B cell (primary cell): ENCODE data around the gene DYNLT2. TPM values are rescaled to one million over a fixed set of nuclear protein-coding genes. Genes with fewer than 3 reads are reported as not detected.

Experiments used
- ATAC-seq: fragments of 200-7000 bp; cut with Tn5 transposase; one replicate; pipeline ENCODE4 v1.10.0; 2021; ENCODE audit warnings: low read depth, mild to moderate bottlenecking, moderate number of reproducible peaks, moderate library complexity
- CTCF ChIA-PET: fragments of 350-600 bp; sonication (Branson Sonifier 250); formaldehyde crosslinking; loops from one replicate; lab custom pipeline; 2021; ENCODE audit warnings: antibody characterized with exemption, inconsistent platforms; lab: Charles Lee
- POLR2A ChIA-PET: fragments of 350-600 bp; sonication (Branson Sonifier 250); formaldehyde crosslinking; loops from one replicate; lab custom pipeline; 2021; ENCODE audit warnings: antibody characterized with exemption; lab: Charles Lee
- DNase-seq: peaks from one replicate; pipeline ENCODE4 v3.0.0; 2013
- H2AFZ ChIP-seq: 2 replicates; pipeline ENCODE4 v1.6.1; 2012; ENCODE audit warnings: mild to moderate bottlenecking, low read depth, low read length; ENCODE audit not compliant: insufficient read depth, poor library complexity, severe bottlenecking
- H3K27ac ChIP-seq, 2 donors: 1 replicate in 1 of 2; 2 replicates in 1 of 2; pipeline ENCODE4 v1.5.1; 2012 to 2013; ENCODE audit warnings: low read length in 2 of 2, mild to moderate bottlenecking in 2 of 2, moderate library complexity in 1 of 2
- H3K27me3 ChIP-seq, 4 experiments: fragments of 200-600 bp in 1 of 4; sonication (generic) in 1 of 4; replicated peaks in 1 of 4; 1 replicate in 2 of 4; 2 replicates in 2 of 4; pipeline versions ENCODE4 v1.6.1 to v1.7.0; 2013 to 2016; ENCODE audit warnings: low read length in 3 of 4, mild to moderate bottlenecking in 2 of 4, mixed read lengths in 1 of 4, moderate library complexity in 1 of 4; ENCODE audit not compliant: insufficient read depth in 4 of 4, control insufficient read depth in 3 of 4; ENCODE audit errors: control extremely low read depth in 1 of 4
- H3K36me3 ChIP-seq, 2 experiments: replicated peaks in 1 of 2; 1 replicate in 1 of 2; 2 replicates in 1 of 2; pipeline versions ENCODE4 v1.6.1 to v1.7.1; 2013; ENCODE audit warnings: low read length in 1 of 2; ENCODE audit not compliant: insufficient read depth in 2 of 2, control insufficient read depth in 1 of 2; ENCODE audit errors: control extremely low read depth in 1 of 2, extremely low read depth in 1 of 2
- H3K4me1 ChIP-seq, 2 donors: fragments of 200-600 bp in 1 of 2; sonication (generic) in 1 of 2; 1 replicate in 1 of 2; 2 replicates in 1 of 2; pipeline versions ENCODE4 v1.5.1 to v1.6.1; 2013 to 2017; ENCODE audit warnings: low read length in 2 of 2; ENCODE audit not compliant: control insufficient read depth in 2 of 2, insufficient read depth in 2 of 2
- H3K4me2 ChIP-seq: replicated peaks from 2 replicates; pipeline ENCODE3; 2012; ENCODE audit warnings: mild to moderate bottlenecking, low read depth, low read length; ENCODE audit not compliant: poor library complexity, severe bottlenecking
- H3K4me3 ChIP-seq, 5 experiments: fragments of 200-600 bp in 1 of 5; sonication (generic) in 1 of 5; 1 replicate in 3 of 5; 2 replicates in 2 of 5; pipeline versions ENCODE4 v1.5.1 to v1.7.0; 2011 to 2016; ENCODE audit warnings: low read length in 4 of 5, mild to moderate bottlenecking in 4 of 5, low read depth in 2 of 5, control low read depth in 1 of 5, moderate library complexity in 1 of 5; ENCODE audit not compliant: insufficient read depth in 1 of 5; ENCODE audit errors: control extremely low read depth in 1 of 5, extremely low read depth in 1 of 5
- H3K79me2 ChIP-seq: fragments of 200-600 bp; sonication (generic); one replicate; pipeline ENCODE4 v1.6.0; 2016; ENCODE audit warnings: low read length; ENCODE audit not compliant: control insufficient read depth, insufficient read depth
- H3K9ac ChIP-seq: fragments of 200-600 bp; sonication (generic); 2 replicates; pipeline ENCODE4 v1.6.1; 2017; ENCODE audit warnings: mild to moderate bottlenecking, low read length, moderate library complexity
- H3K9me3 ChIP-seq, 3 donors: one replicate each; pipeline versions ENCODE4 v1.6.1 to v1.7.1; 2013; ENCODE audit warnings: low read length in 2 of 3; ENCODE audit not compliant: control insufficient read depth in 2 of 3, insufficient read depth in 1 of 3; ENCODE audit errors: control extremely low read depth in 1 of 3
- H4K20me1 ChIP-seq: 2 replicates; pipeline ENCODE4 v1.6.0; 2012; ENCODE audit warnings: mild to moderate bottlenecking, low read length; ENCODE audit not compliant: insufficient read depth, control insufficient read depth, poor library complexity, severe bottlenecking
- H3K27ac Mint-ChIP-seq: one replicate; pipeline ENCODE4 v1.8.0; 2021; ENCODE audit warnings: mixed read lengths
- H3K27me3 Mint-ChIP-seq: one replicate; pipeline ENCODE4 v1.8.0; 2021; ENCODE audit warnings: mixed read lengths
- H3K4me1 Mint-ChIP-seq: one replicate; pipeline ENCODE4 v1.8.0; 2021; ENCODE audit warnings: mixed read lengths
- H3K4me3 Mint-ChIP-seq: one replicate; pipeline ENCODE4 v1.8.0; 2021; ENCODE audit warnings: mixed read lengths
- H3K9me3 Mint-ChIP-seq: one replicate; pipeline ENCODE4 v1.8.0; 2022; ENCODE audit warnings: mixed read lengths; ENCODE audit not compliant: insufficient read depth
- EZH2 ChIP-seq: IDR thresholded peaks from 2 replicates; pipeline ENCODE4 v1.6.1; 2012; ENCODE audit warnings: borderline replicate concordance, low read depth, mild to moderate bottlenecking, moderate library complexity, low read length; ENCODE audit not compliant: insufficient read depth, poor library complexity, severe bottlenecking
- WGBS: methylation state at CpG from one replicate; pipeline ENCODE4 v1.1.5; 2013; ENCODE audit warnings: missing lambda C conversion rate; ENCODE audit not compliant: insufficient coverage; 5-methylcytosine and 5-hydroxymethylcytosine counted together
- intact Hi-C: fragments of 100-400 bp; cut with micrococcal nuclease; formaldehyde crosslinking; loops from one replicate; pipeline ENCODE4 v1.10.0; 2022
- polyA plus RNA-seq: library from polyadenylated mRNA; depleted of rRNA; stranded (reverse); fragments of >200 nt; gene quantifications from 2 replicates; pipeline ENCODE4 v1.2.3, GENCODE V29; 2012
- total RNA-seq, 2 donors: library from RNA; stranded (reverse); fragments of 120-200 nt in 1 of 2; gene quantifications; 1 replicate in 1 of 2; 2 replicates in 1 of 2; pipeline versions ENCODE4 v1.2.3 to v1.2.4, GENCODE V29; 2013 to 2022
- TF ChIP-seq, protein P1 (sequence below): fragments of 200-600 bp; IDR thresholded peaks from one replicate; pipeline ENCODE4 v1.8.0; 2022; ENCODE audit warnings: antibody characterized with exemption, mild to moderate bottlenecking

Gene DYNLT2
- total and polyA plus RNA-seq, 2 donors (not counting 1 experiment from before 2014, with no cell fraction given), result 2.4 to 7.2 TPM

DNA sequence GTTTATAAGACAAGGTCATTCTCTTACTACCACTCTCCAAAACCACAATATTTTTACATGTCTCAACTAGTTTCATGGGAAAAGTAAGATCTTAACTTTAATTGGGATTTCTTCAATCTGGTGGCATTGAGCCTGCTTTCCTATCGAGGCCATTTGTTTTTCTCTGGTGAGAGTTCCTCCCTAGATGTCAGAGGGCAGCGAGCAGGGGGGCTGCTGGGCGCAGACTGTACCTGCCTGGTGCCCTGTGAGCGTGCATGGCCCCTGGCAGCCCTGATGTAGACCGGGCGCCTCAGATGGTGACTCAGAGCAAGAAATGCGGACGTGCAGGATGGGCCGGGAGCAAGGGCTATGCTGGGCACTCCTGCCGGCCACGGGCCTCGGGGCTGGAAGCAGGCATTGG is 27.3 kb upstream of the DYNLT2 start:
- H3K79me2 ChIP-seq, result no peaks in the 10 kb centered on the region
- peaks cover 11 to 35% of the 10 kb centered on the region in 2 experiments for H3K36me3 ChIP-seq
- no peaks in the 10 kb centered on the region for H3K4me1 ChIP-seq
- intact Hi-C loops, result no loop called here
- ATAC-seq (no peak), DNase-seq (no peak)
- H4K20me1 ChIP-seq, result no peaks in the 10 kb centered on the region
- H3K4me3 ChIP-seq, result no peak overlapping the region
- ChIA-PET POLR2A (no interaction called here), CTCF (interaction anchor here (1.0 kb wide), 1 partner anchor 11 kb away, joined by 3 read pairs; no protein-coding TSS in a partner anchor)
- Mint-ChIP-seq H3K4me3 (no peak overlapping the region), H3K27me3 (no peaks in the 10 kb centered on the region), H3K27ac (no peak overlapping the region), H3K9me3 (no peaks in the 10 kb centered on the region), H3K4me1 (no peaks in the 10 kb centered on the region)
- H3K9ac ChIP-seq, result no peak overlapping the region
- no peaks in the 10 kb centered on the region for H3K27me3 ChIP-seq
- TF ChIP-seq, protein P1, sequence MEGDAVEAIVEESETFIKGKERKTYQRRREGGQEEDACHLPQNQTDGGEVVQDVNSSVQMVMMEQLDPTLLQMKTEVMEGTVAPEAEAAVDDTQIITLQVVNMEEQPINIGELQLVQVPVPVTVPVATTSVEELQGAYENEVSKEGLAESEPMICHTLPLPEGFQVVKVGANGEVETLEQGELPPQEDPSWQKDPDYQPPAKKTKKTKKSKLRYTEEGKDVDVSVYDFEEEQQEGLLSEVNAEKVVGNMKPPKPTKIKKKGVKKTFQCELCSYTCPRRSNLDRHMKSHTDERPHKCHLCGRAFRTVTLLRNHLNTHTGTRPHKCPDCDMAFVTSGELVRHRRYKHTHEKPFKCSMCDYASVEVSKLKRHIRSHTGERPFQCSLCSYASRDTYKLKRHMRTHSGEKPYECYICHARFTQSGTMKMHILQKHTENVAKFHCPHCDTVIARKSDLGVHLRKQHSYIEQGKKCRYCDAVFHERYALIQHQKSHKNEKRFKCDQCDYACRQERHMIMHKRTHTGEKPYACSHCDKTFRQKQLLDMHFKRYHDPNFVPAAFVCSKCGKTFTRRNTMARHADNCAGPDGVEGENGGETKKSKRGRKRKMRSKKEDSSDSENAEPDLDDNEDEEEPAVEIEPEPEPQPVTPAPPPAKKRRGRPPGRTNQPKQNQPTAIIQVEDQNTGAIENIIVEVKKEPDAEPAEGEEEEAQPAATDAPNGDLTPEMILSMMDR, result no peak
- no peak for TF ChIP-seq EZH2
- no peak overlapping the region for H2AFZ ChIP-seq
- H3K9me3 ChIP-seq, result no peaks in the 10 kb centered on the region
- H3K27ac ChIP-seq, result no peak overlapping the region
- no peak overlapping the region for H3K4me2 ChIP-seq
- 97% methylated on average over 10 of the region's 12 CpGs for WGBS

GRCh38 chr6:169777896-169778295 is 26.5 kb upstream of the DYNLT2 start:
- WGBS, result 97% methylated on average over 5 of the region's 12 CpGs
- TF ChIP-seq, protein P1, result no peak
- TF ChIP-seq EZH2, result no peak
- Histone ChIP-seq H3K27me3 (no peaks in the 10 kb centered on the region), H3K36me3 (peaks cover 11 to 42% of the 10 kb centered on the region in 2 experiments), H3K9me3 (no peaks in the 10 kb centered on the region), H3K27ac (no peak overlapping the region), H3K79me2 (no peaks in the 10 kb centered on the region), H4K20me1 (no peaks in the 10 kb centered on the region), H3K4me2 (no peak overlapping the region), H3K9ac (no peak overlapping the region), H3K4me3 (no peak overlapping the region), H2AFZ (no peak overlapping the region), H3K4me1 (no peaks in the 10 kb centered on the region)
- H3K27me3 Mint-ChIP-seq, result no peaks in the 10 kb centered on the region
- H3K4me3 Mint-ChIP-seq, result no peak overlapping the region
- ATAC-seq (no peak), DNase-seq (no peak)
- no peaks in the 10 kb centered on the region for H3K4me1 Mint-ChIP-seq
- no peak overlapping the region for H3K27ac Mint-ChIP-seq
- ChIA-PET POLR2A (no interaction called here), CTCF (interaction anchor here (1.0 to 1.2 kb wide), 2 partner anchors 12 kb away, joined by 3 to 5 read pairs; no protein-coding TSS in a partner anchor)
- intact Hi-C loops, result no loop called here
- no peaks in the 10 kb centered on the region for H3K9me3 Mint-ChIP-seq
